Measurements from ENCODE around the gene MAP1B.

MAP1B gene

GRCh38 chr5:72241346-72242003 lies 134.2 kb downstream of the MAP1B start:
- H3K9me3 ChIP-seq = no peaks in the 10 kb centered on the region
- no peak overlapping the region for H3K4me3 ChIP-seq
- H3K36me3 ChIP-seq (replicated peaks) = peaks cover 9% of the 10 kb centered on the region
- no peaks in the 10 kb centered on the region for H3K27me3 ChIP-seq (ENCODE audit: low read depth)
- H3K4me1 ChIP-seq = peaks cover 12% of the 10 kb centered on the region
- in situ Hi-C loops (cut with MboI; ENCODE audit: low sequenced_read_pairs) = loop anchor here (10.0 kb wide), 1 partner anchor 97 kb away; no protein-coding TSS in a partner anchor
- no peak for DNase-seq (ENCODE audit: low spot score in 2 of 2)

GRCh38 chr5:72242796-72243475 lies 135.7 kb downstream of the MAP1B start:
- no peak overlapping the region for H3K4me3 ChIP-seq
- H3K9me3 ChIP-seq = no peaks in the 10 kb centered on the region
- H3K27me3 ChIP-seq (ENCODE audit: low read depth) = no peaks in the 10 kb centered on the region
- peaks cover 2% of the 10 kb centered on the region for H3K36me3 ChIP-seq (replicated peaks)
- DNase-seq (ENCODE audit: low spot score in 2 of 2) = no peak
- in situ Hi-C loops (cut with MboI; ENCODE audit: low sequenced_read_pairs) = loop anchor here (10.0 kb wide), 1 partner anchor 98 kb away; no protein-coding TSS in a partner anchor
- peaks cover 27% of the 10 kb centered on the region for H3K4me1 ChIP-seq

- DNase-seq (ENCODE audit: low spot score in 2 of 2) = no peak
- no peaks in the 10 kb centered on the region for H3K9me3 ChIP-seq
- no peaks in the 10 kb centered on the region for H3K36me3 ChIP-seq (replicated peaks)
- H3K4me3 ChIP-seq = no peak overlapping the region
- in situ Hi-C loops (cut with MboI; ENCODE audit: low sequenced_read_pairs) = loop anchor here (10.0 kb wide), 1 partner anchor 99 kb away; no protein-coding TSS in a partner anchor
- no peaks in the 10 kb centered on the region for H3K27me3 ChIP-seq (ENCODE audit: low read depth)
- H3K4me1 ChIP-seq = peaks cover 30% of the 10 kb centered on the region
Observed at GRCh38 chr5:72243706-72244105, 136.4 kb downstream of the MAP1B start.

GRCh38 chr5:72244862-72245371 lies 137.6 kb downstream of the MAP1B start:
- Histone ChIP-seq H3K36me3 (replicated peaks) (no peaks in the 10 kb centered on the region), H3K4me1 (peaks cover 37% of the 10 kb centered on the region), H3K9me3 (no peaks in the 10 kb centered on the region), H3K4me3 (no peak overlapping the region), H3K27me3 (ENCODE audit: low read depth) (no peaks in the 10 kb centered on the region)
- peak; percentile 34 to 50 for DNase-seq (ENCODE audit: low spot score in 2 of 2)
- in situ Hi-C loops (cut with MboI; ENCODE audit: low sequenced_read_pairs) = loop anchor here (10.0 kb wide), 1 partner anchor 100 kb away; no protein-coding TSS in a partner anchor

- DNase-seq (ENCODE audit: low spot score in 2 of 2) = peak in 1 of 2 experiments; percentile 24
- Histone ChIP-seq H3K36me3 (replicated peaks) (no peaks in the 10 kb centered on the region), H3K4me1 (peaks cover 37% of the 10 kb centered on the region), H3K9me3 (no peaks in the 10 kb centered on the region), H3K27me3 (ENCODE audit: low read depth) (no peaks in the 10 kb centered on the region), H3K4me3 (no peak overlapping the region)
- in situ Hi-C loops (cut with MboI; ENCODE audit: low sequenced_read_pairs) = loop anchor here (10.0 kb wide), 1 partner anchor 101 kb away; no protein-coding TSS in a partner anchor
Observed at GRCh38 chr5:72245546-72245945, 138.3 kb downstream of the MAP1B start.

GRCh38 chr5:72245951-72246532 lies 138.8 kb downstream of the MAP1B start:
- Histone ChIP-seq H3K27me3 (ENCODE audit: low read depth) (no peaks in the 10 kb centered on the region), H3K36me3 (replicated peaks) (no peaks in the 10 kb centered on the region), H3K9me3 (no peaks in the 10 kb centered on the region), H3K4me3 (no peak overlapping the region), H3K4me1 (peaks cover 37% of the 10 kb centered on the region)
- in situ Hi-C loops (cut with MboI; ENCODE audit: low sequenced_read_pairs) = loop anchor here (10.0 kb wide), 1 partner anchor 101 kb away; no protein-coding TSS in a partner anchor
- peak; percentile 16 to 76 for DNase-seq (ENCODE audit: low spot score in 2 of 2)

- in situ Hi-C loops (cut with MboI; ENCODE audit: low sequenced_read_pairs) = loop anchor here (10.0 kb wide), 1 partner anchor 102 kb away; no protein-coding TSS in a partner anchor
- Histone ChIP-seq H3K27me3 (ENCODE audit: low read depth) (no peaks in the 10 kb centered on the region), H3K4me3 (no peak overlapping the region), H3K9me3 (no peaks in the 10 kb centered on the region), H3K36me3 (replicated peaks) (no peaks in the 10 kb centered on the region), H3K4me1 (peaks cover 42% of the 10 kb centered on the region)
- no peak for DNase-seq (ENCODE audit: low spot score in 2 of 2)
Observed at GRCh38 chr5:72246954-72247442, 139.7 kb downstream of the MAP1B start.

GRCh38 chr5:72248410-72248981 lies 141.2 kb downstream of the MAP1B start:
- H3K36me3 ChIP-seq (replicated peaks) = no peaks in the 10 kb centered on the region
- no peak overlapping the region for H3K4me3 ChIP-seq
- peaks cover 42% of the 10 kb centered on the region for H3K4me1 ChIP-seq
- H3K9me3 ChIP-seq = no peaks in the 10 kb centered on the region
- in situ Hi-C loops (cut with MboI; ENCODE audit: low sequenced_read_pairs) = loop anchor here (10.0 kb wide), 1 partner anchor 104 kb away; no protein-coding TSS in a partner anchor
- DNase-seq (ENCODE audit: low spot score in 2 of 2) = peak; percentile 74 to 86
- H3K27me3 ChIP-seq (ENCODE audit: low read depth) = no peaks in the 10 kb centered on the region

GRCh38 chr5:72251386-72251785 lies 144.1 kb downstream of the MAP1B start:
- H3K4me1 ChIP-seq = peaks cover 30% of the 10 kb centered on the region

GRCh38 chr5:72252008-72252407 lies 144.7 kb downstream of the MAP1B start:
- Histone ChIP-seq H3K36me3 (replicated peaks) (no peaks in the 10 kb centered on the region; the same call in 1 of the 2 replicates), H3K4me1 (peaks cover 24% of the 10 kb centered on the region), H3K4me3 (no peak overlapping the region), H3K9me3 (no peaks in the 10 kb centered on the region), H3K27me3 (ENCODE audit: low read depth) (no peaks in the 10 kb centered on the region)
- DNase-seq (ENCODE audit: low spot score in 2 of 2) = no peak
- in situ Hi-C loops (cut with MboI; ENCODE audit: low sequenced_read_pairs) = no loop called here

More at GRCh38 chr5:72251386-72251785, 144.1 kb downstream of the MAP1B start:
- H3K27me3 ChIP-seq (ENCODE audit: low read depth) = no peaks in the 10 kb centered on the region
- H3K36me3 ChIP-seq (replicated peaks) = no peaks in the 10 kb centered on the region
- no peaks in the 10 kb centered on the region for H3K9me3 ChIP-seq
- H3K4me3 ChIP-seq = no peak overlapping the region
- in situ Hi-C loops (cut with MboI; ENCODE audit: low sequenced_read_pairs) = no loop called here
- DNase-seq (ENCODE audit: low spot score in 2 of 2) = peak; percentile 21 to 61

- H3K9me3 ChIP-seq = no peaks in the 10 kb centered on the region
- H3K4me1 ChIP-seq = peaks cover 18% of the 10 kb centered on the region
- no peak overlapping the region for H3K4me3 ChIP-seq
- in situ Hi-C loops (cut with MboI; ENCODE audit: low sequenced_read_pairs) = no loop called here
- DNase-seq (ENCODE audit: low spot score in 2 of 2) = no peak
- no peaks in the 10 kb centered on the region for H3K27me3 ChIP-seq (ENCODE audit: low read depth)
- peaks cover 2% of the 10 kb centered on the region; the same call in 1 of the 2 replicates for H3K36me3 ChIP-seq (replicated peaks)
Observed at GRCh38 chr5:72252574-72253155, 145.4 kb downstream of the MAP1B start.

- peaks cover 5% of the 10 kb centered on the region for H3K4me1 ChIP-seq
- in situ Hi-C loops (cut with MboI; ENCODE audit: low sequenced_read_pairs) = no loop called here
- H3K36me3 ChIP-seq (replicated peaks) = peaks cover 2% of the 10 kb centered on the region; the same call in 1 of the 2 replicates
- no peaks in the 10 kb centered on the region for H3K9me3 ChIP-seq
- DNase-seq (ENCODE audit: low spot score in 2 of 2) = no peak
- H3K4me3 ChIP-seq = no peak overlapping the region
- H3K27me3 ChIP-seq (ENCODE audit: low read depth) = no peaks in the 10 kb centered on the region
Observed at GRCh38 chr5:72255237-72255636, 148.0 kb downstream of the MAP1B start.

GRCh38 chr5:72255670-72256069 lies 148.4 kb downstream of the MAP1B start:
- no peaks in the 10 kb centered on the region for H3K27me3 ChIP-seq (ENCODE audit: low read depth)
- in situ Hi-C loops (cut with MboI; ENCODE audit: low sequenced_read_pairs) = no loop called here
- peaks cover 2% of the 10 kb centered on the region; the same call in 1 of the 2 replicates for H3K36me3 ChIP-seq (replicated peaks)
- no peak for DNase-seq (ENCODE audit: low spot score in 2 of 2)
- H3K4me3 ChIP-seq = no peak overlapping the region
- H3K9me3 ChIP-seq = no peaks in the 10 kb centered on the region
- peaks cover 5% of the 10 kb centered on the region for H3K4me1 ChIP-seq

Measured in HAP-1 (cell line).